ENCODE data around the gene PEX10. TPM values are rescaled to one million over a fixed set of nuclear protein-coding genes. Genes with fewer than 3 reads are reported as not detected.
A peak's percentile ranks its signal among the peaks of the same experiment; 100 is the strongest.

PEX10 gene
- total RNA-seq, 1 experiment from 2014 or later = 24.3 TPM

DNA sequence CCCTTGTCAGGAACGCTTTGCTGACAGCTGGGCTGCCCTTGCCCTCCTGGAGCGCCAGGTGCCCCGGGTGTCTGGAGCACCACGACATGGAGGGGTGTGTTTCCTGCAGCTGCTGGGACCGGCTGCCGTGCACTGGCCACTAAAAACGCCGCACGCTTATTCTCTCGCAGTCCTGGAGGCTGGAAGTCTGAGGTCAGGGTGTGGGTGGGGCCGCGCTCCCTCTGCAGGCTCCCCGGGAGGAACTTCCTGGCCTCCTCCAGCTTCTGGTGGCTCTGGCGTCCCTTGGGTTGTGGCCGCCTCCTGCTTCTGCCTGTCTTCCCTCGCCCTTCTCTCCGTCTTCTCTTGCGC lies 35.7 kb upstream of the PEX10 start:
- no peaks in the 10 kb centered on the region for H3K9me3 ChIP-seq (ENCODE audit: insufficient read depth, low read depth)

DNA sequence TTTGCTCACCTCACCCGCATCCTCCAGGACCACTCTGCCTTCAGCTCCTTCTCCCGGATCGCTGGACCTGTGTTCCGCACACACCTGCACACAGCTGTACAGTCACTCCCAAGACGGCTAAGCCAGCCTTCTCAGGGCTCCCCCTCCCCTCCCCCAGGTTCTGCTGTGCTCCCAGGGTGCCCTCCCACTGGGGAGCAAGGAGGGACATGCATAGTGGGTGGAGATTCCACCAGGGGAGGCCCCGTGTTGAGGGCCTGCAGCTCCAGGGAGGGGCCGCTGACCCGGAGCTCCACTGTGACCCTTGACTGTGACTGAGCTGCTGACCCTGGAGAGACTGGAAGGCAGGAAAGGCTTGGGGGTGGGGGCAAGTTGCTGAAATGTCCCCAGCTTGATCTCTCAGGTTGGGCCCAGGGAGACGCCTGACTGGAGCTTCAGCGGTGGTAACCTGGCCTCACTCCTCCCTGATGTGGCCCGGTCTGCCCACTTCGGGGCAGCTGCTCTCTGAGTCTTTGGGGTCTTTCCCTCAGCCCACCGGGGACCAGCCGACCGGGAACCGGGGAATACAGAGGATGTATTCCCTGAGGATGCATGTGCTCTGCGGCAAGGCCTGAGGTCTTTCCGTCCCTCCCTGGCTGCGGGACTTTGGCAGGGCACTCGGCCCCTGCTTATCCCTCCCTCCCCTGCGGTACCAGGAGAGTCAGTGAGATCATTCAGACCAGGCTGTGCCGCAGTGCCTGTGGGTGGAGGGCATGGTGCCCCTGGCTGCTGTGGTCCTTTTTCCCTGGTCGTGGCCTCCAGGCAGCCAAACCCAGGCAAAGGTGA lies 35.1 kb upstream of the PEX10 start:
- no peak for DNase-seq
- Histone ChIP-seq H4K20me1 (ENCODE audit: insufficient read depth) (no peaks in the 10 kb centered on the region), H3K36me3 (ENCODE audit: low read depth) (no peaks in the 10 kb centered on the region), H2AFZ (no peak overlapping the region), H3K9me3 (ENCODE audit: insufficient read depth, low read depth) (no peaks in the 10 kb centered on the region), H3K27me3 (ENCODE audit: insufficient read depth, low read depth) (peaks cover 11% of the 10 kb centered on the region), H3K4me1 (replicated peaks; ENCODE audit: insufficient read depth) (peaks cover 21% of the 10 kb centered on the region), H3K9me2 (ENCODE audit: insufficient read depth) (no peaks in the 10 kb centered on the region), H3K4me3 (no peak overlapping the region), H3K27ac (no peak overlapping the region), H3F3A (ENCODE audit: insufficient read depth, low read depth) (no peaks in the 10 kb centered on the region; the same call in 1 of the 2 replicates), H3K4me2 (peak overlapping the region; percentile 14; the same call in 1 of the 2 replicates), H3K79me2 (ENCODE audit: low read depth) (no peaks in the 10 kb centered on the region)
- no TSS peak for BruUV-seq (replicated peaks)
- POLR2A ChIA-PET (ENCODE audit: unreplicated experiment) = no interaction called here
- CTCF ChIA-PET = no interaction called here
- TF ChIP-seq, protein P1, sequence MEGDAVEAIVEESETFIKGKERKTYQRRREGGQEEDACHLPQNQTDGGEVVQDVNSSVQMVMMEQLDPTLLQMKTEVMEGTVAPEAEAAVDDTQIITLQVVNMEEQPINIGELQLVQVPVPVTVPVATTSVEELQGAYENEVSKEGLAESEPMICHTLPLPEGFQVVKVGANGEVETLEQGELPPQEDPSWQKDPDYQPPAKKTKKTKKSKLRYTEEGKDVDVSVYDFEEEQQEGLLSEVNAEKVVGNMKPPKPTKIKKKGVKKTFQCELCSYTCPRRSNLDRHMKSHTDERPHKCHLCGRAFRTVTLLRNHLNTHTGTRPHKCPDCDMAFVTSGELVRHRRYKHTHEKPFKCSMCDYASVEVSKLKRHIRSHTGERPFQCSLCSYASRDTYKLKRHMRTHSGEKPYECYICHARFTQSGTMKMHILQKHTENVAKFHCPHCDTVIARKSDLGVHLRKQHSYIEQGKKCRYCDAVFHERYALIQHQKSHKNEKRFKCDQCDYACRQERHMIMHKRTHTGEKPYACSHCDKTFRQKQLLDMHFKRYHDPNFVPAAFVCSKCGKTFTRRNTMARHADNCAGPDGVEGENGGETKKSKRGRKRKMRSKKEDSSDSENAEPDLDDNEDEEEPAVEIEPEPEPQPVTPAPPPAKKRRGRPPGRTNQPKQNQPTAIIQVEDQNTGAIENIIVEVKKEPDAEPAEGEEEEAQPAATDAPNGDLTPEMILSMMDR (conservative IDR thresholded peaks at IDR 0.05) = no peak
- no peak for TF ChIP-seq EZH2 (IDR thresholded peaks at IDR 0.05; ENCODE audit: low read depth)
- intact Hi-C loops (cut with micrococcal nuclease; ENCODE audit: unreplicated experiment) = no loop called here

More for the DNA sequence above, 35.7 kb upstream of the PEX10 start:
- BruUV-seq (replicated peaks) = no TSS peak
- CTCF ChIA-PET = no interaction called here
- Histone ChIP-seq H3K9me2 (ENCODE audit: insufficient read depth) (no peaks in the 10 kb centered on the region), H3K4me3 (no peak overlapping the region), H3F3A (ENCODE audit: insufficient read depth, low read depth) (no peaks in the 10 kb centered on the region; the same call in 1 of the 2 replicates), H3K4me2 (peak overlapping the region; percentile 14; the same call in 1 of the 2 replicates), H2AFZ (no peak overlapping the region), H3K36me3 (ENCODE audit: low read depth) (no peaks in the 10 kb centered on the region), H3K27me3 (ENCODE audit: insufficient read depth, low read depth) (peaks cover 5% of the 10 kb centered on the region; the same call in 1 of the 2 replicates), H3K79me2 (ENCODE audit: low read depth) (no peaks in the 10 kb centered on the region), H3K27ac (no peak overlapping the region), H3K4me1 (replicated peaks; ENCODE audit: insufficient read depth) (peaks cover 27% of the 10 kb centered on the region), H4K20me1 (ENCODE audit: insufficient read depth) (no peaks in the 10 kb centered on the region)
- TF ChIP-seq EZH2 (IDR thresholded peaks at IDR 0.05; ENCODE audit: low read depth) = no peak
- POLR2A ChIA-PET (ENCODE audit: unreplicated experiment) = no interaction called here
- DNase-seq = peak in 1 of 2 experiments; percentile 50
- intact Hi-C loops (cut with micrococcal nuclease; ENCODE audit: unreplicated experiment) = no loop called here

DNA sequence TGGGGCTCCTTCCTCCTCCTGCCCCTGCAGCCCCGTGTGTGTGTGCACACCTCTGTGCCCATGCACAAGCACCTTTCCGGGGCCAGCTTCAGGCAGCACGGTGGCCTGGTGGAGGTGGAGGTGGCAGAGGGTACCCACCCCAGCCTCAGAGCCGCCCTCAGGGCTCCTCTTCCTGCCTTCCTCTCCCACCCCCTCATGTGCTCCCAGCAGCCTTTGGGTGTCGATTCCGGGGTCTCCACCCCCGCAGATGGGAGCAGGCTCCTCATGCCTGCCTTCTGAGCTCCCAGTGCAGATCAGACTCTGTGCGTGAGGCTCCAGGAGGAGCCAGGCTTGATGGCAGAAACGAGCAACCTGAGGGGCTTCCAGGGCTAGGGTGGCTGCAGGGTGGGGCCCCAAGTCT lies 34.5 kb upstream of the PEX10 start:
- Histone ChIP-seq H2AFZ (no peak overlapping the region), H3K4me2 (no peak overlapping the region), H3K79me2 (ENCODE audit: low read depth) (no peaks in the 10 kb centered on the region), H3F3A (ENCODE audit: insufficient read depth, low read depth) (no peaks in the 10 kb centered on the region; the same call in 1 of the 2 replicates), H3K4me3 (no peak overlapping the region), H4K20me1 (ENCODE audit: insufficient read depth) (peaks cover 1% of the 10 kb centered on the region; the same call in 1 of the 2 replicates), H3K9me2 (ENCODE audit: insufficient read depth) (no peaks in the 10 kb centered on the region), H3K27ac (no peak overlapping the region), H3K9me3 (ENCODE audit: insufficient read depth, low read depth) (no peaks in the 10 kb centered on the region), H3K36me3 (ENCODE audit: low read depth) (no peaks in the 10 kb centered on the region), H3K4me1 (replicated peaks; ENCODE audit: insufficient read depth) (peaks cover 14% of the 10 kb centered on the region), H3K27me3 (ENCODE audit: insufficient read depth, low read depth) (peaks cover 17% of the 10 kb centered on the region)
- TF ChIP-seq, protein P1 (conservative IDR thresholded peaks at IDR 0.05) = no peak
- no peak for TF ChIP-seq EZH2 (IDR thresholded peaks at IDR 0.05; ENCODE audit: low read depth)
- DNase-seq = no peak
- intact Hi-C loops (cut with micrococcal nuclease; ENCODE audit: unreplicated experiment) = no loop called here
- no TSS peak for BruUV-seq (replicated peaks)
- POLR2A ChIA-PET (ENCODE audit: unreplicated experiment) = no interaction called here
- CTCF ChIA-PET = no interaction called here

Data from PC-9 (cell line).